Glutamatergic neuron (in vitro differentiated cells): Measurements from ENCODE around the gene SSU72. TPM values are rescaled to one million over a fixed set of nuclear protein-coding genes. Genes with fewer than 3 reads are reported as not detected.
A peak's percentile ranks its signal among the peaks of the same experiment; 100 is the strongest.

ENCODE experiments used
- DNase-seq: peaks from one replicate; pipeline ENCODE4 v3.0.0; 2022
- H3K27ac Mint-ChIP-seq: one replicate; pipeline ENCODE4 v1.8.0; 2020; ENCODE audit warnings: mild to moderate bottlenecking, mixed read lengths, inconsistent platforms; ENCODE audit not compliant: unreplicated experiment
- H3K27me3 Mint-ChIP-seq: one replicate; pipeline ENCODE4 v1.8.0; 2020; ENCODE audit warnings: mild to moderate bottlenecking, moderate library complexity, mixed read lengths, inconsistent platforms; ENCODE audit not compliant: unreplicated experiment
- H3K36me3 Mint-ChIP-seq: one replicate; pipeline ENCODE4 v1.8.0; 2020; ENCODE audit warnings: mild to moderate bottlenecking, mixed read lengths, inconsistent platforms; ENCODE audit not compliant: unreplicated experiment
- H3K4me1 Mint-ChIP-seq: one replicate; pipeline ENCODE4 v1.8.0; 2020; ENCODE audit warnings: mild to moderate bottlenecking, low read depth, mixed read lengths, inconsistent platforms; ENCODE audit not compliant: unreplicated experiment
- H3K4me3 Mint-ChIP-seq: one replicate; pipeline ENCODE4 v1.8.0; 2020; ENCODE audit warnings: mild to moderate bottlenecking, mixed read lengths, inconsistent platforms; ENCODE audit not compliant: unreplicated experiment
- H3K9me3 Mint-ChIP-seq: one replicate; pipeline ENCODE4 v1.8.0; 2020; ENCODE audit warnings: mild to moderate bottlenecking, moderate library complexity, mixed read lengths, inconsistent platforms; ENCODE audit not compliant: unreplicated experiment
- total RNA-seq: library from RNA; stranded (reverse); fragmentation: NEBNext Ultra II Directional; extraction: Animal tissue kit (Norgen Biotek cat#: 25700); gene quantifications from one replicate; pipeline ENCODE4 v1.2.1, GENCODE V29; 2021; ENCODE audit not compliant: unreplicated experiment
- TF ChIP-seq, protein P1 (sequence below): fragments of 200-600 bp; sonication (generic); IDR thresholded peaks from one replicate; pipeline ENCODE4 v1.5.0; 2021; ENCODE audit not compliant: partially characterized antibody, unreplicated experiment

The SSU72 gene
- total RNA-seq, 1 donor from 2014 or later: 123 TPM

DNA sequence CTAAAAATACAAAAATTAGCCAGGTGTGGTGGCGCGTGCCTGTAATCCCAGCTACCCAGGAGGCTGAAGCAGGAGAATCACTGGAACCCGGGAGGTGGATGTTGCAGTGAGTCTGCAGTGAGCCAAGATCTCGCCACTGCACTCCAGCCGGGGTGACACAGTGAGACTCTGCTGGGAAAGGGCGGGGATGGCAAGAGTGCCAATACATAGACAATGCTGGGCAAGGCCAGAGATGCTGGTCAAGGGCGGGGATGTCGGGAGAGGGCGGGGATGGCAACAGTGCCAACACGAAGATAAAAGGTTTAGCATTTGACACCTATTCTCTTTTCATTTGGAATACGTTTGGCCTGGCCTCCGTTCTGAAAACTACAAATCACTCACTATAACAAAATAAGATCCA, 11.0 kb downstream of the SSU72 start:
- peaks cover 52% of the 10 kb centered on the region for H3K4me1 Mint-ChIP-seq
- H3K4me3 Mint-ChIP-seq: peak overlapping the region; percentile 64
- H3K36me3 Mint-ChIP-seq: peaks cover 11% of the 10 kb centered on the region
- peaks cover 21% of the 10 kb centered on the region for H3K9me3 Mint-ChIP-seq
- peak overlapping the region; percentile 98 for H3K27ac Mint-ChIP-seq
- no peak for DNase-seq
- TF ChIP-seq, protein P1, sequence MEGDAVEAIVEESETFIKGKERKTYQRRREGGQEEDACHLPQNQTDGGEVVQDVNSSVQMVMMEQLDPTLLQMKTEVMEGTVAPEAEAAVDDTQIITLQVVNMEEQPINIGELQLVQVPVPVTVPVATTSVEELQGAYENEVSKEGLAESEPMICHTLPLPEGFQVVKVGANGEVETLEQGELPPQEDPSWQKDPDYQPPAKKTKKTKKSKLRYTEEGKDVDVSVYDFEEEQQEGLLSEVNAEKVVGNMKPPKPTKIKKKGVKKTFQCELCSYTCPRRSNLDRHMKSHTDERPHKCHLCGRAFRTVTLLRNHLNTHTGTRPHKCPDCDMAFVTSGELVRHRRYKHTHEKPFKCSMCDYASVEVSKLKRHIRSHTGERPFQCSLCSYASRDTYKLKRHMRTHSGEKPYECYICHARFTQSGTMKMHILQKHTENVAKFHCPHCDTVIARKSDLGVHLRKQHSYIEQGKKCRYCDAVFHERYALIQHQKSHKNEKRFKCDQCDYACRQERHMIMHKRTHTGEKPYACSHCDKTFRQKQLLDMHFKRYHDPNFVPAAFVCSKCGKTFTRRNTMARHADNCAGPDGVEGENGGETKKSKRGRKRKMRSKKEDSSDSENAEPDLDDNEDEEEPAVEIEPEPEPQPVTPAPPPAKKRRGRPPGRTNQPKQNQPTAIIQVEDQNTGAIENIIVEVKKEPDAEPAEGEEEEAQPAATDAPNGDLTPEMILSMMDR: no peak
- H3K27me3 Mint-ChIP-seq: peaks cover 11% of the 10 kb centered on the region

DNA sequence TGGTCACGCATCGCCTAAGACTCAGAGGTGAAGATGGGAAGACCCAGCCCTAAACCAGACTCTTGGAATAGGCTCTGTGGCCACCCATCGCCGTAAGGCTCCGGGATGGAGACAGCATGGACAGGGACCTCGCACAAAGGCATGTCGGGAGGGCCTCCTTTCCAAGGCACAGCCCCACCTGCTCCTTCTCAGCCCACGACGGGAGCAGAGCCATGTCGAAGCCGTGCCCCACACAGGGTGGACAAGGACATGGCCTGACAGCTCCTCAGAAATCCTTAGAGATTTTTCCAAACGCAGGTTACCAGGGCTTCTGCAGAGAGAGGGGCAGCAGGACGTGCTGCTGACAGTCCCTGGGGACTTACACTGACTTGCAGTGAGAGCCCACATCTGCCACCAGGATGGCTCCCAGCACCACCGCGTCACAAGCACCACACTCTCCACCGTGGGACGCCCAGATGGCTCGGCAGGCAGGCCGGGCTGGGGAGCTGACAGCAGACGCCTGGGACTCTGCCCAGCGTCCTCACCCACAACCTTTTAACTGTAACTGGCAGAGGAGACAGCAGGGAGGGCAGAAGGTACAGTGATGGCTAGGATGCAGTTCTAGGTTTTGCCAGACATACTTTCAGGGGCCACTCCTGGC, 12.0 kb downstream of the SSU72 start:
- TF ChIP-seq, protein P1: no peak
- peak; percentile 85 for DNase-seq
- Mint-ChIP-seq H3K36me3 (peaks cover 11% of the 10 kb centered on the region), H3K4me3 (peak overlapping the region; percentile 81), H3K27me3 (peaks cover 11% of the 10 kb centered on the region), H3K4me1 (peaks cover 49% of the 10 kb centered on the region), H3K9me3 (peaks cover 22% of the 10 kb centered on the region), H3K27ac (peak overlapping the region; percentile 98)

DNA sequence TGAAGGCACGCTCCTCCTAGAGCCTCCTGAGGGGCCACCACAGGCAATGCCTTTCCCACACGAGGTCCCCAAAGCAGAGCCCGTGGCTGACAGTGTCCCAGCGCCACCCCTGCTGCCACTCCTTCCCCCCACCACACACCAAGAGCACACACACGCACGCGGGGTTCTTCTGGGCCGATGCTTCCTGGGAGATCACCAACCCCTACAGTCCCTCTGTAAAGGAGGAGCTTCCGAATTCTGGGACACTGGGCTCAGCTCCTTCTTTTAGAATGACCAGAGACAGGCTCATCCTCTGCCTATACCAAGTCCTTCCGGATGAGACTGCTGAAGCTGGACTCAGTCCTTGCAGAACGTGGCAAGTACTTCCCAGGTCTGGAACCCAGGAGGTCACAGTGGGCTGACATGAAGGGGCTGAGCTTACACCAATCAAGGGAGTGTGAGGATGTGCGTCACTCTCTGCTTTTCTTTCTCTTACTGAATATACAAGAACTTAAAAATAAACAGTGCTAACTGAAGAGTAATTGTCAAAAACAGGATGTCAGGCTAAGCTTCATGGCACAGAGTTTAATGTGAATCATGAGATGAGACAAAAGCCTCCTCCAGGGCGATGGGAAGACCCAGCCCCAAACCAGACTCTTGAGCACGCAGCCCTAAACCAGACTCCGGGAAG, 12.7 kb downstream of the SSU72 start:
- Mint-ChIP-seq H3K27ac (peak overlapping the region; percentile 98), H3K4me1 (peaks cover 44% of the 10 kb centered on the region), H3K27me3 (peaks cover 11% of the 10 kb centered on the region), H3K36me3 (peaks cover 11% of the 10 kb centered on the region), H3K4me3 (peak overlapping the region; percentile 81), H3K9me3 (peaks cover 22% of the 10 kb centered on the region)
- TF ChIP-seq, protein P1: no peak
- no peak for DNase-seq

DNA sequence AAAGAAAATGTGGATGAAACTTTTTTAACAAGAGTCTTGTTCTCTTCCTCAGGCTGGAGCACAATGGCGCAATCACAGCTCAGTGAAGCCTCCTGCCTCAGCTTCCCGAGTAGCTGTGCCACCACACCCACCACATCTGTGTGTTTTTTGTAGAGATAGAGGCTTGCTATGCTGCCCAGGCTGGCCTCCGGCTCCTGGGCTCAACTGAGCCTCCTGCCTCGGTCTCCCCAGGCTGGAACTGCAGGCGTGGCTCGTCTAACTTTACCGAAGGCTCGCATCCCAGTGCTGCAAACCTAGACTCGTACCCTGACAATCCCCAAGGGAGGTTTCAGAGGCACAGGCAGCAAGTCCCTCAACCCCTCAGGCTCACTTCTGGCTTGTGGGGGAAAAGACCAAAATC, 14.5 kb downstream of the SSU72 start:
- H3K27ac Mint-ChIP-seq: no peak overlapping the region
- H3K36me3 Mint-ChIP-seq: peaks cover 11% of the 10 kb centered on the region
- peaks cover 43% of the 10 kb centered on the region for H3K4me1 Mint-ChIP-seq
- peaks cover 11% of the 10 kb centered on the region for H3K27me3 Mint-ChIP-seq
- TF ChIP-seq, protein P1: no peak
- DNase-seq: no peak
- H3K4me3 Mint-ChIP-seq: peak overlapping the region; percentile 42
- H3K9me3 Mint-ChIP-seq: peaks cover 22% of the 10 kb centered on the region

DNA sequence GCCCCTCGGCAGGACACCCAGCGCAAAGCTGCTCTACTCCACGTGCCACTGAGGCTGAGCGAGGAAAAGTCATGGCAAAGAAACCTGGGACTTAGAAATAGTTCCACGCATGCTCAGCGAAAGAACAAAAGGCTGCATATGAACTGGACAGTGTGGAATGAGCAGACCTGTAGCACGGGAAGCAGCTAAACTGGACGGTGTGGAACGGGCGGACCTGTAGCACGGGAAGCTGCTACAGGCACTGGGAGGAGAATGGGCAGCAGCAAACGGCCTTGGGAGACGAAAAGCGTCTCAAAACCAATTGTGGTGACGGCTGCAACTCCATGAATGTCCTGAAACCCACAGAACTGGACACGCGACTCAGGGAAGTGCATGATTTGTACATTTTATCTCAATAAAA, 15.6 kb downstream of the SSU72 start:
- Mint-ChIP-seq H3K27ac (no peak overlapping the region), H3K27me3 (peaks cover 5% of the 10 kb centered on the region)
- TF ChIP-seq, protein P1: no peak

More for the DNA sequence above, 15.6 kb downstream of the SSU72 start:
- peaks cover 5% of the 10 kb centered on the region for H3K36me3 Mint-ChIP-seq
- peaks cover 39% of the 10 kb centered on the region for H3K4me1 Mint-ChIP-seq
- H3K4me3 Mint-ChIP-seq: no peak overlapping the region
- H3K9me3 Mint-ChIP-seq: peaks cover 15% of the 10 kb centered on the region
- no peak for DNase-seq
